WERI-Rb-1 (cell line): ENCODE results near the gene CACNA2D2.

Experiments
- DNase-seq: peaks from one replicate; pipeline ENCODE4 v3.0.0-alpha.2; 2020
- H3K27ac ChIP-seq: fragments of 250-450 bp; sonication (Bioruptor Pico); 2 replicates; pipeline ENCODE4 v1.5.1; 2020; ENCODE audit warnings: mild to moderate bottlenecking, moderate library complexity
- H3K27me3 ChIP-seq: fragments of 250-450 bp; sonication (Bioruptor Pico); 2 replicates; pipeline ENCODE4 v1.5.1; 2021; ENCODE audit warnings: mild to moderate bottlenecking, low read depth, moderate library complexity; ENCODE audit not compliant: insufficient read depth, severe bottlenecking
- H3K36me3 ChIP-seq: fragments of 250-450 bp; sonication (Bioruptor Pico); 2 replicates; pipeline ENCODE4 v1.5.1; 2020; ENCODE audit warnings: mild to moderate bottlenecking, moderate library complexity
- H3K4me3 ChIP-seq: 2 replicates; pipeline ENCODE4 v1.5.1; 2011; ENCODE audit warnings: low read depth, mild to moderate bottlenecking, control low read depth, low read length
- H3K9me3 ChIP-seq: fragments of 250-450 bp; sonication (Bioruptor Pico); 2 replicates; pipeline ENCODE4 v1.5.1; 2021; ENCODE audit warnings: mild to moderate bottlenecking, moderate library complexity; ENCODE audit not compliant: severe bottlenecking
- CTCF ChIP-seq: IDR thresholded peaks from 2 replicates; pipeline ENCODE4 v1.5.1; 2011; ENCODE audit warnings: low read depth, mild to moderate bottlenecking, control low read depth, inconsistent platforms, low read length

Gene CACNA2D2

GRCh38 chr3:50422153-50422552, 81.3 kb downstream of the CACNA2D2 start:
- Histone ChIP-seq H3K27me3 (no peaks in the 10 kb centered on the region), H3K4me3 (no peak overlapping the region), H3K36me3 (no peaks in the 10 kb centered on the region), H3K9me3 (no peaks in the 10 kb centered on the region), H3K27ac (no peak overlapping the region)
- no peak for DNase-seq
- TF ChIP-seq CTCF = no peak

GRCh38 chr3:50419595-50420370, 83.7 kb downstream of the CACNA2D2 start:
- TF ChIP-seq CTCF = no peak
- Histone ChIP-seq H3K9me3 (no peaks in the 10 kb centered on the region), H3K27me3 (no peaks in the 10 kb centered on the region), H3K4me3 (no peak overlapping the region), H3K36me3 (no peaks in the 10 kb centered on the region), H3K27ac (peak overlapping the region; percentile 41; the same call in 1 of the 2 replicates)
- no peak for DNase-seq

GRCh38 chr3:50418850-50419249, 84.6 kb downstream of the CACNA2D2 start:
- no peak overlapping the region for H3K4me3 ChIP-seq
- H3K36me3 ChIP-seq = no peaks in the 10 kb centered on the region
- no peaks in the 10 kb centered on the region for H3K27me3 ChIP-seq
- peak overlapping the region; percentile 41 for H3K27ac ChIP-seq
- no peak for TF ChIP-seq CTCF
- no peaks in the 10 kb centered on the region for H3K9me3 ChIP-seq
- peak; percentile 81 for DNase-seq

GRCh38 chr3:50417637-50418033, 85.8 kb downstream of the CACNA2D2 start:
- no peaks in the 10 kb centered on the region for H3K9me3 ChIP-seq
- no peak for TF ChIP-seq CTCF
- no peaks in the 10 kb centered on the region for H3K27me3 ChIP-seq
- H3K27ac ChIP-seq = no peak overlapping the region
- H3K4me3 ChIP-seq = no peak overlapping the region
- no peaks in the 10 kb centered on the region for H3K36me3 ChIP-seq
- no peak for DNase-seq

GRCh38 chr3:50416736-50417636, 86.4 kb downstream of the CACNA2D2 start:
- Histone ChIP-seq H3K9me3 (no peaks in the 10 kb centered on the region), H3K27me3 (no peaks in the 10 kb centered on the region), H3K36me3 (no peaks in the 10 kb centered on the region), H3K4me3 (no peak overlapping the region), H3K27ac (no peak overlapping the region)
- no peak for DNase-seq
- no peak for TF ChIP-seq CTCF
